Mesothelial cell of epicardium (in vitro differentiated cells): ENCODE measurements around the gene CBLB. TPM values are rescaled to one million over a fixed set of nuclear protein-coding genes. Genes with fewer than 3 reads are reported as not detected.
A peak's percentile ranks its signal among the peaks of the same experiment; 100 is the strongest.

Experiments used
- DNase-seq, 2 experiments: peaks; one replicate each; pipeline ENCODE4 v3.0.0; 2021; ENCODE audit warnings: low spot score in 2 of 2; ENCODE audit not compliant: unreplicated experiment in 2 of 2
- H3K27ac Mint-ChIP-seq: 2 replicates; pipeline ENCODE4 v1.8.0; 2021; ENCODE audit warnings: mixed read lengths
- H3K27me3 Mint-ChIP-seq: 2 replicates; pipeline ENCODE4 v1.8.0; 2021; ENCODE audit warnings: low read depth, mixed read lengths
- H3K36me3 Mint-ChIP-seq: 2 replicates; pipeline ENCODE4 v1.8.0; 2021; ENCODE audit warnings: mixed read lengths
- H3K4me1 Mint-ChIP-seq: 2 replicates; pipeline ENCODE4 v1.8.0; 2021; ENCODE audit warnings: mixed read lengths
- H3K4me3 Mint-ChIP-seq: 2 replicates; pipeline ENCODE4 v1.8.0; 2021; ENCODE audit warnings: mild to moderate bottlenecking, moderate library complexity, mixed read lengths
- H3K9me3 Mint-ChIP-seq: 2 replicates; pipeline ENCODE4 v1.8.0; 2021; ENCODE audit warnings: mixed read lengths
- total RNA-seq: library from RNA; stranded (reverse); gene quantifications from 3 replicates; pipeline ENCODE4 v1.2.1, GENCODE V29; 2021
- TF ChIP-seq, protein P1 (sequence below): fragments of 200-600 bp; sonication (generic); IDR thresholded peaks from one replicate; pipeline ENCODE4 v1.5.0; 2021; ENCODE audit warnings: antibody characterized with exemption; ENCODE audit not compliant: unreplicated experiment

CBLB gene
- total RNA-seq, 1 donor from 2014 or later: 116 TPM

DNA sequence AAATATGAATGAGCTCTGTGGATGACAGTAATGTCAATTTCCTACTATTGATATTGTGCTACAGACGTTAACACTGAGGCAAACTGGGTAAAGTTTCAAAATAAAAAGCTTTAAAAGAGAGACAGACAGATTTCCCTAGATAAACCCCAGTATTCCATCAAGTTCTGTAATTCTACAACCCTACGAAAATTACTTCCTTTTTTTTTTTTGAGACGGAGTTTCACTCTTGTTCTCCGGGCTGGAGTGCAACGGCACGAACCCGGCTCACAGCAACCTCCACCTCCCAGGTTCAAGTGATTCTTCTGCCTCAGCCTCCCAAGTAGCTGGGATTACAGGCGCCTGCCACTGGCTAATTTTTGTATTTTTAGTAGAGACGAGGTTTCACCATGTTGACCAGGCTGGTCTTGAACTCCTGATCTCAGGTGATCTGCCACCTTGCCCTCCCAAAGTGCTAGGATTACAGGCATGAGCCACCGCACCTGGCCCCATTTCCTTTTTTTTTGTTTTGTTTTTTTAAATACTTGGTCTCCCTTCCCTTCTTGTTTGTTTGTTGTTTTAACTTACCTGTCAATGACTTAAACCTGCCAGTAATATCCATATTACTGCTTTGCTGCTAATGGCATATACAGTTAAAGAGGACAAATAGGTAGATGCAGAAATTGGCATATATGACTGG, 57.2 kb downstream of the CBLB start:
- H3K4me3 Mint-ChIP-seq: no peak overlapping the region
- peaks cover 3% of the 10 kb centered on the region for H3K9me3 Mint-ChIP-seq
- TF ChIP-seq, protein P1, sequence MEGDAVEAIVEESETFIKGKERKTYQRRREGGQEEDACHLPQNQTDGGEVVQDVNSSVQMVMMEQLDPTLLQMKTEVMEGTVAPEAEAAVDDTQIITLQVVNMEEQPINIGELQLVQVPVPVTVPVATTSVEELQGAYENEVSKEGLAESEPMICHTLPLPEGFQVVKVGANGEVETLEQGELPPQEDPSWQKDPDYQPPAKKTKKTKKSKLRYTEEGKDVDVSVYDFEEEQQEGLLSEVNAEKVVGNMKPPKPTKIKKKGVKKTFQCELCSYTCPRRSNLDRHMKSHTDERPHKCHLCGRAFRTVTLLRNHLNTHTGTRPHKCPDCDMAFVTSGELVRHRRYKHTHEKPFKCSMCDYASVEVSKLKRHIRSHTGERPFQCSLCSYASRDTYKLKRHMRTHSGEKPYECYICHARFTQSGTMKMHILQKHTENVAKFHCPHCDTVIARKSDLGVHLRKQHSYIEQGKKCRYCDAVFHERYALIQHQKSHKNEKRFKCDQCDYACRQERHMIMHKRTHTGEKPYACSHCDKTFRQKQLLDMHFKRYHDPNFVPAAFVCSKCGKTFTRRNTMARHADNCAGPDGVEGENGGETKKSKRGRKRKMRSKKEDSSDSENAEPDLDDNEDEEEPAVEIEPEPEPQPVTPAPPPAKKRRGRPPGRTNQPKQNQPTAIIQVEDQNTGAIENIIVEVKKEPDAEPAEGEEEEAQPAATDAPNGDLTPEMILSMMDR: no peak
- H3K27ac Mint-ChIP-seq: peak overlapping the region; percentile 23
- H3K36me3 Mint-ChIP-seq: peaks cover 14% of the 10 kb centered on the region
- peaks cover 24% of the 10 kb centered on the region for H3K4me1 Mint-ChIP-seq
- DNase-seq: no peak
- no peaks in the 10 kb centered on the region for H3K27me3 Mint-ChIP-seq

DNA sequence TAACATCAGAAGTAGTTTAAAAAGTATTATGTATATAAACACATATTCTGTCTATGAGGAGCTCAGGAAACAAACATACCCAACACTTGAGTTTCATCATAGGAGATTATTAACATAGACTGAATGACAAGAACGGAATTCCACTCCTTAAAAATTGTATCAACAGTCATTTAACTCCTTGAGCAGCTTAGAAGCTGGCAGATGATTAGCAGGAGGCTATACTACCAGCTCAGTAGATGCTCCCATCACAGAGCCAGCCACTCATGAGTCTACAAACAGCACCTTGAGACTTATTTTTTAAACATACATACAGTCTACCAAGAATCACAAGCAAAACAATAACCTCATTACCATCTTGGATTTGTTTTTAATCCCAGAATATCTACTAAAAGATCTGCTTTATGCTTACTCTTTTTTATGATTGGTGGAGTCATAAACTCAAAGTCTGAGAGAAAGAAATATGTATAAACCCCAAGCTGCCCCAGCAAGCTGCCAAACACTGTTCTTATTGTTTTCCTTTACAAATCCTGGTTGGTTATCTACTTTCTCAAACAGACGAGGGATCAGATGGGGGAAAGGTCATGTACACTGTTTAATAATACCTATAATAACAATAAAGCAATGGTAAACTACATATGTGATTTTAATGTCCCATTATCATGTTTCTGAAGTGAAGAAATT, 59.5 kb downstream of the CBLB start:
- Mint-ChIP-seq H3K27ac (peak overlapping the region; percentile 71), H3K9me3 (no peaks in the 10 kb centered on the region), H3K36me3 (peaks cover 11% of the 10 kb centered on the region), H3K27me3 (no peaks in the 10 kb centered on the region), H3K4me3 (no peak overlapping the region), H3K4me1 (peaks cover 27% of the 10 kb centered on the region)
- DNase-seq: no peak
- TF ChIP-seq, protein P1: no peak

DNA sequence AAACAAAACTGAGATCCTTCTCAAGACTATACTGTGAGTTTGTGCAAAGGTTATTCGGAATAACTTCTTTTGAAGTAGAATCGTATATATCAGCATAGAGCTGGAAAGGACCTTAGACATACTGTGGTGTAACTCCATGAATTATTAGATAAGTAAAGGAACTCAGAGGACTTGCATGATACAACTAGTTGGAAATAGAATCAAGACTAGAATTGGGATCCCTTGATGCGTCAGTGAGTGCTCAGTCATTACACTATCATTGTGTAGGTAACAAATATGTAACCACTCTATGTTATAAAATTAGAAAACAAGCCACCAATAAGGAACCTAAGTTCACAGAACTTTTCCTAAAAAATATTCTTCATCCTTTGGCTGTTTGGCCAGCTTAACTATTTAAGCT, 61.1 kb downstream of the CBLB start:
- TF ChIP-seq, protein P1: no peak
- no peak overlapping the region for H3K27ac Mint-ChIP-seq

GRCh38 chr3:105807146-105807545, 61.7 kb downstream of the CBLB start:
- TF ChIP-seq, protein P1: no peak
- Mint-ChIP-seq H3K27me3 (no peaks in the 10 kb centered on the region), H3K9me3 (no peaks in the 10 kb centered on the region), H3K36me3 (peaks cover 13% of the 10 kb centered on the region), H3K27ac (no peak overlapping the region), H3K4me3 (no peak overlapping the region), H3K4me1 (peaks cover 28% of the 10 kb centered on the region)
- no peak for DNase-seq

More for the DNA sequence above, 61.1 kb downstream of the CBLB start:
- Mint-ChIP-seq H3K36me3 (peaks cover 13% of the 10 kb centered on the region), H3K27me3 (no peaks in the 10 kb centered on the region), H3K4me1 (peaks cover 24% of the 10 kb centered on the region), H3K9me3 (no peaks in the 10 kb centered on the region), H3K4me3 (no peak overlapping the region)
- no peak for DNase-seq

DNA sequence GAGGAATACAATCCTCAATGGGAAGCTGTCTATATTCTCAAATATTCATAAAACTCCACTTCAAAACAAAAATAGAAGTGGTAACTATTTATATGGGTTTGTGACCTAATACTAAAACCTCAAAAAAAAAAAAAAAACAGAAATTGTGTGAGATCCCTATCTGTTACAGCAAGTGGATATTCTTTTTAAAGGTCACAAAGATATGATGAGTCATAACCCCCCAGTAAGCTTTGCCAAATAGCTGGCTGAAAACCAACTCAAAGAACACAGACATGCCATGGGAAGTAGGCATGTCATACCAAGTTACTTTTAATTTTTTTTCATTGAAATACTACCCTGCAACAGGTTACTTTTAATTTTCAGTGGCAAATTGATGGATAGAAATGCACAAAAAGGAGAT, 62.5 kb downstream of the CBLB start:
- Mint-ChIP-seq H3K4me3 (no peak overlapping the region), H3K4me1 (peaks cover 35% of the 10 kb centered on the region), H3K27me3 (no peaks in the 10 kb centered on the region), H3K27ac (no peak overlapping the region), H3K9me3 (no peaks in the 10 kb centered on the region), H3K36me3 (peaks cover 13% of the 10 kb centered on the region)
- TF ChIP-seq, protein P1: no peak
- DNase-seq: no peak
